GM12878 (cell line): ENCODE measurements around the gene RASSF4.

Source experiments
- EGR1 ChIP-seq, 2 experiments: IDR thresholded peaks; 1 replicate in 1 of 2; 2 replicates in 1 of 2; pipeline ENCODE4 v1.6.1; 2011 to 2012; ENCODE audit warnings: low read depth in 2 of 2, low read length in 2 of 2, borderline replicate concordance in 1 of 2, mild to moderate bottlenecking in 1 of 2, moderate library complexity in 1 of 2
- MEF2A ChIP-seq: IDR thresholded peaks from 2 replicates; pipeline ENCODE4 v1.6.1; 2011; ENCODE audit warnings: low read depth, mild to moderate bottlenecking, low read length, moderate library complexity; ENCODE audit not compliant: insufficient read depth
- NBN ChIP-seq: fragments of 450-650 bp; IDR thresholded peaks from 2 replicates; pipeline ENCODE4 v1.6.1; 2016
- POLR2A ChIP-seq: IDR thresholded peaks from 2 replicates; pipeline ENCODE4 v1.6.1; 2011; ENCODE audit warnings: low read depth, mild to moderate bottlenecking, low read length
- POLR2AphosphoS2 ChIP-seq: IDR thresholded peaks from 2 replicates; pipeline ENCODE4 v1.6.1; 2011; ENCODE audit warnings: low read depth, mild to moderate bottlenecking, low read length, improper control_type of control experiment, moderate library complexity
- POLR2AphosphoS5 ChIP-seq: IDR thresholded peaks from 2 replicates; pipeline ENCODE4 v1.6.1; 2011; ENCODE audit warnings: mild to moderate bottlenecking, low read length, inconsistent platforms
- RFX5 ChIP-seq: IDR thresholded peaks from 2 replicates; pipeline ENCODE4 v1.6.1; 2011; ENCODE audit warnings: low read depth, low read length, improper control_type of control experiment
- SREBF2 ChIP-seq: IDR thresholded peaks from 2 replicates; pipeline ENCODE4 v1.6.1; 2012; ENCODE audit warnings: mild to moderate bottlenecking, low read length
- TCF3 ChIP-seq: IDR thresholded peaks from 2 replicates; pipeline ENCODE4 v1.6.1; 2012; ENCODE audit warnings: low read depth, mild to moderate bottlenecking, low read length, borderline replicate concordance; ENCODE audit not compliant: insufficient read depth
- TF ChIP-seq, protein P1 (sequence below), 3 experiments: IDR thresholded peaks in 2 of 3; conservative IDR thresholded peaks in 1 of 3; 2 replicates each; pipeline ENCODE4 v1.5.1; 2011; ENCODE audit warnings: low read depth in 3 of 3, low read length in 3 of 3, mild to moderate bottlenecking in 3 of 3, control low read depth in 2 of 3, moderate library complexity in 2 of 3, inconsistent platforms in 1 of 3, mixed read lengths in 1 of 3; ENCODE audit not compliant: control insufficient read depth in 2 of 3, insufficient read depth in 1 of 3; ENCODE audit errors: extremely low read depth in 1 of 3
- TF ChIP-seq, protein P2 (sequence below): IDR thresholded peaks from 2 replicates; pipeline ENCODE4 v1.6.1; 2011; ENCODE audit warnings: borderline replicate concordance, low read depth, mild to moderate bottlenecking, moderate library complexity, low read length; ENCODE audit not compliant: insufficient read depth, poor library complexity, severe bottlenecking
- TF ChIP-seq, protein P3 (sequence below): IDR thresholded peaks from 2 replicates; pipeline ENCODE4 v1.6.1; 2012; ENCODE audit warnings: mild to moderate bottlenecking, low read depth, low read length

DNA sequence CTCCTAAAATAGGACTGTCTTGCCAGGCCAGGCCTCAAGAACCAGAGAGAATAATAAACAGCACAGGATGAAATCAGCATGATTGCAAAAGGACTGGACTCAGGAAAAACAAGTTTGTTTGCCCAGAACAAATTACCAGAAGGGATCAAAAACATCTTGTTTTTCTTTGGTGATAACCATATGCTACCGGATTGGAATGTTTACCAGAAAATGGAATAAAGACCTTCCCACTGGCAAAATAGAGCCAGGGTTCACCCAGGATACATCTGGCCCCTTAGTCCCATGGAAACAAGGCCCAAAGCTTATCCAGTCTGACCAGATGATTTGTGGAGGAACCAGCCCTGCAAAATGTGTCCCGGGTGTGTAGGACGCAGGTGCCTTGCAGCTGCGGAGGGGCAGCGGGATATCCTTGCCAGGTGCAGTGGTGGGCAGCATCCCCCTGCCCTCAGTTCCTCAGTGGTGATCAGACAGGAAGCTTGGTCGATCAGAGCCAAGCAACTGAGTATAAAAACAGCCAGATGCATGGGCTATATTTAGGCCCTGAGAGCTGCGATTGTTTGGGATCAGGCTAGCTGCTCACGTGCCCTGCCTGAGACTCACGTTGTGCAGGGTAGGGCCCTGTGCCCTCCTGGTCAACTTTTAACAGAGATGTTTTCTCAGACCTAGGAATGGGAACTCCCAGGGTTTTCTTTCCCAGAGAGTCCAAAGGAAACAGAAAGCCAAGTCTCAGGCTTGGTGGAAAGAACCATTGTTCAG, 36.5 kb downstream of the RASSF4 start:
- no peak for TF ChIP-seq MEF2A
- TF ChIP-seq POLR2A, result no peak
- TF ChIP-seq, protein P1, sequence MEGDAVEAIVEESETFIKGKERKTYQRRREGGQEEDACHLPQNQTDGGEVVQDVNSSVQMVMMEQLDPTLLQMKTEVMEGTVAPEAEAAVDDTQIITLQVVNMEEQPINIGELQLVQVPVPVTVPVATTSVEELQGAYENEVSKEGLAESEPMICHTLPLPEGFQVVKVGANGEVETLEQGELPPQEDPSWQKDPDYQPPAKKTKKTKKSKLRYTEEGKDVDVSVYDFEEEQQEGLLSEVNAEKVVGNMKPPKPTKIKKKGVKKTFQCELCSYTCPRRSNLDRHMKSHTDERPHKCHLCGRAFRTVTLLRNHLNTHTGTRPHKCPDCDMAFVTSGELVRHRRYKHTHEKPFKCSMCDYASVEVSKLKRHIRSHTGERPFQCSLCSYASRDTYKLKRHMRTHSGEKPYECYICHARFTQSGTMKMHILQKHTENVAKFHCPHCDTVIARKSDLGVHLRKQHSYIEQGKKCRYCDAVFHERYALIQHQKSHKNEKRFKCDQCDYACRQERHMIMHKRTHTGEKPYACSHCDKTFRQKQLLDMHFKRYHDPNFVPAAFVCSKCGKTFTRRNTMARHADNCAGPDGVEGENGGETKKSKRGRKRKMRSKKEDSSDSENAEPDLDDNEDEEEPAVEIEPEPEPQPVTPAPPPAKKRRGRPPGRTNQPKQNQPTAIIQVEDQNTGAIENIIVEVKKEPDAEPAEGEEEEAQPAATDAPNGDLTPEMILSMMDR (IDR thresholded peaks at IDR 0.05 in 2 of 3, conservative IDR thresholded peaks at IDR 0.05 in 1 of 3; ENCODE audit: control insufficient read depth in 2 of 3, extremely low read depth in 1 of 3, insufficient read depth in 1 of 3, low read depth in 3 of 3, low read length in 3 of 3), result no peak
- TF ChIP-seq RFX5, result no peak
- no peak for TF ChIP-seq POLR2AphosphoS2
- no peak for TF ChIP-seq SREBF2
- TF ChIP-seq NBN, result no peak
- no peak for TF ChIP-seq TCF3
- TF ChIP-seq, protein P2, sequence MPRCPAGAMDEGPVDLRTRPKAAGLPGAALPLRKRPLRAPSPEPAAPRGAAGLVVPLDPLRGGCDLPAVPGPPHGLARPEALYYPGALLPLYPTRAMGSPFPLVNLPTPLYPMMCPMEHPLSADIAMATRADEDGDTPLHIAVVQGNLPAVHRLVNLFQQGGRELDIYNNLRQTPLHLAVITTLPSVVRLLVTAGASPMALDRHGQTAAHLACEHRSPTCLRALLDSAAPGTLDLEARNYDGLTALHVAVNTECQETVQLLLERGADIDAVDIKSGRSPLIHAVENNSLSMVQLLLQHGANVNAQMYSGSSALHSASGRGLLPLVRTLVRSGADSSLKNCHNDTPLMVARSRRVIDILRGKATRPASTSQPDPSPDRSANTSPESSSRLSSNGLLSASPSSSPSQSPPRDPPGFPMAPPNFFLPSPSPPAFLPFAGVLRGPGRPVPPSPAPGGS, result no peak
- TF ChIP-seq, protein P3, sequence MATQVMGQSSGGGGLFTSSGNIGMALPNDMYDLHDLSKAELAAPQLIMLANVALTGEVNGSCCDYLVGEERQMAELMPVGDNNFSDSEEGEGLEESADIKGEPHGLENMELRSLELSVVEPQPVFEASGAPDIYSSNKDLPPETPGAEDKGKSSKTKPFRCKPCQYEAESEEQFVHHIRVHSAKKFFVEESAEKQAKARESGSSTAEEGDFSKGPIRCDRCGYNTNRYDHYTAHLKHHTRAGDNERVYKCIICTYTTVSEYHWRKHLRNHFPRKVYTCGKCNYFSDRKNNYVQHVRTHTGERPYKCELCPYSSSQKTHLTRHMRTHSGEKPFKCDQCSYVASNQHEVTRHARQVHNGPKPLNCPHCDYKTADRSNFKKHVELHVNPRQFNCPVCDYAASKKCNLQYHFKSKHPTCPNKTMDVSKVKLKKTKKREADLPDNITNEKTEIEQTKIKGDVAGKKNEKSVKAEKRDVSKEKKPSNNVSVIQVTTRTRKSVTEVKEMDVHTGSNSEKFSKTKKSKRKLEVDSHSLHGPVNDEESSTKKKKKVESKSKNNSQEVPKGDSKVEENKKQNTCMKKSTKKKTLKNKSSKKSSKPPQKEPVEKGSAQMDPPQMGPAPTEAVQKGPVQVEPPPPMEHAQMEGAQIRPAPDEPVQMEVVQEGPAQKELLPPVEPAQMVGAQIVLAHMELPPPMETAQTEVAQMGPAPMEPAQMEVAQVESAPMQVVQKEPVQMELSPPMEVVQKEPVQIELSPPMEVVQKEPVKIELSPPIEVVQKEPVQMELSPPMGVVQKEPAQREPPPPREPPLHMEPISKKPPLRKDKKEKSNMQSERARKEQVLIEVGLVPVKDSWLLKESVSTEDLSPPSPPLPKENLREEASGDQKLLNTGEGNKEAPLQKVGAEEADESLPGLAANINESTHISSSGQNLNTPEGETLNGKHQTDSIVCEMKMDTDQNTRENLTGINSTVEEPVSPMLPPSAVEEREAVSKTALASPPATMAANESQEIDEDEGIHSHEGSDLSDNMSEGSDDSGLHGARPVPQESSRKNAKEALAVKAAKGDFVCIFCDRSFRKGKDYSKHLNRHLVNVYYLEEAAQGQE, result no peak
- no peak for TF ChIP-seq POLR2AphosphoS5
- no peak for TF ChIP-seq EGR1 (IDR thresholded peaks at IDR 0.05; ENCODE audit: borderline replicate concordance in 1 of 2, low read depth in 2 of 2, low read length in 2 of 2)
